Measurements from ENCODE around the gene KDM6B. TPM values are rescaled to one million over a fixed set of nuclear protein-coding genes. Genes with fewer than 3 reads are reported as not detected.

Gene KDM6B
- polyA plus RNA-seq, 1 donor from 2014 or later: 2.5 TPM

DNA sequence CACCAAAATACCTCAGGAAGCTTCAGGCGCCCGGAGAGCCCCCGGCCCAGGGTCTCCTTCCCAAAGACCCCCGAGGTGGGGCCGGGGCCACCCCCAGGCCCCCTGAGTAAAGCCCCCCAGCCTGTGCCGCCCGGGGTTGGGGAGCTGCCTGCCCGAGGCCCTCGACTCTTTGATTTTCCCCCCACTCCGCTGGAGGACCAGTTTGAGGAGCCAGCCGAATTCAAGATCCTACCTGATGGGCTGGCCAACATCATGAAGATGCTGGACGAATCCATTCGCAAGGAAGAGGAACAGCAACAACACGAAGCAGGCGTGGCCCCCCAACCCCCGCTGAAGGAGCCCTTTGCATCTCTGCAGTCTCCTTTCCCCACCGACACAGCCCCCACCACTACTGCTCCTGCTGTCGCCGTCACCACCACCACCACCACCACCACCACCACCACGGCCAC lies 14.1 kb downstream of the KDM6B start:
- H3K9me2 ChIP-seq (ENCODE audit: insufficient read depth, low read length): no peaks in the 10 kb centered on the region
- H3F3A ChIP-seq (ENCODE audit: insufficient read depth, low read length, poor library complexity, severe bottlenecking): peaks cover 11% of the 10 kb centered on the region
- peaks cover 8% of the 10 kb centered on the region for H3K36me3 ChIP-seq (ENCODE audit: insufficient read depth, low read length)
- no peak overlapping the region for H3K4me2 ChIP-seq (ENCODE audit: low read length)
- no peak overlapping the region for H3K27ac ChIP-seq (ENCODE audit: low read length)
- H3K79me2 ChIP-seq (replicated peaks; ENCODE audit: insufficient read depth, low read length): peaks cover 31% of the 10 kb centered on the region
- no peak overlapping the region for H3K4me3 ChIP-seq (ENCODE audit: low read length)
- no peaks in the 10 kb centered on the region for H3K9me3 ChIP-seq (ENCODE audit: low read length)
- TF ChIP-seq MXI1 (conservative IDR thresholded peaks at IDR 0.05; ENCODE audit: poor library complexity, severe bottlenecking) (no peak), RAD21 (conservative IDR thresholded peaks at IDR 0.05) (no peak), CTCF (IDR thresholded peaks at IDR 0.05; ENCODE audit: poor library complexity, severe bottlenecking) (no peak), EP300 (conservative IDR thresholded peaks at IDR 0.05; ENCODE audit: poor library complexity, severe bottlenecking) (no peak), SMC3 (conservative IDR thresholded peaks at IDR 0.05; ENCODE audit: poor library complexity) (no peak)
- TF ChIP-seq, protein P1, sequence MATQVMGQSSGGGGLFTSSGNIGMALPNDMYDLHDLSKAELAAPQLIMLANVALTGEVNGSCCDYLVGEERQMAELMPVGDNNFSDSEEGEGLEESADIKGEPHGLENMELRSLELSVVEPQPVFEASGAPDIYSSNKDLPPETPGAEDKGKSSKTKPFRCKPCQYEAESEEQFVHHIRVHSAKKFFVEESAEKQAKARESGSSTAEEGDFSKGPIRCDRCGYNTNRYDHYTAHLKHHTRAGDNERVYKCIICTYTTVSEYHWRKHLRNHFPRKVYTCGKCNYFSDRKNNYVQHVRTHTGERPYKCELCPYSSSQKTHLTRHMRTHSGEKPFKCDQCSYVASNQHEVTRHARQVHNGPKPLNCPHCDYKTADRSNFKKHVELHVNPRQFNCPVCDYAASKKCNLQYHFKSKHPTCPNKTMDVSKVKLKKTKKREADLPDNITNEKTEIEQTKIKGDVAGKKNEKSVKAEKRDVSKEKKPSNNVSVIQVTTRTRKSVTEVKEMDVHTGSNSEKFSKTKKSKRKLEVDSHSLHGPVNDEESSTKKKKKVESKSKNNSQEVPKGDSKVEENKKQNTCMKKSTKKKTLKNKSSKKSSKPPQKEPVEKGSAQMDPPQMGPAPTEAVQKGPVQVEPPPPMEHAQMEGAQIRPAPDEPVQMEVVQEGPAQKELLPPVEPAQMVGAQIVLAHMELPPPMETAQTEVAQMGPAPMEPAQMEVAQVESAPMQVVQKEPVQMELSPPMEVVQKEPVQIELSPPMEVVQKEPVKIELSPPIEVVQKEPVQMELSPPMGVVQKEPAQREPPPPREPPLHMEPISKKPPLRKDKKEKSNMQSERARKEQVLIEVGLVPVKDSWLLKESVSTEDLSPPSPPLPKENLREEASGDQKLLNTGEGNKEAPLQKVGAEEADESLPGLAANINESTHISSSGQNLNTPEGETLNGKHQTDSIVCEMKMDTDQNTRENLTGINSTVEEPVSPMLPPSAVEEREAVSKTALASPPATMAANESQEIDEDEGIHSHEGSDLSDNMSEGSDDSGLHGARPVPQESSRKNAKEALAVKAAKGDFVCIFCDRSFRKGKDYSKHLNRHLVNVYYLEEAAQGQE (IDR thresholded peaks at IDR 0.05; ENCODE audit: borderline replicate concordance): no peak
- no peaks in the 10 kb centered on the region for H3K27me3 ChIP-seq (ENCODE audit: insufficient read depth, low read depth, low read length)
- no peak overlapping the region for H3K9ac ChIP-seq (ENCODE audit: low read length)
- peaks cover 79% of the 10 kb centered on the region for H4K20me1 ChIP-seq (ENCODE audit: insufficient read depth)
- no peak overlapping the region for H2AFZ ChIP-seq (ENCODE audit: low read depth, low read length)

- no peaks in the 10 kb centered on the region for H3K9me3 ChIP-seq (ENCODE audit: low read length)
- H3K27me3 ChIP-seq (ENCODE audit: insufficient read depth, low read depth, low read length): no peaks in the 10 kb centered on the region
- peaks cover 8% of the 10 kb centered on the region for H3K36me3 ChIP-seq (ENCODE audit: insufficient read depth, low read length)
- no peak overlapping the region for H3K27ac ChIP-seq (ENCODE audit: low read length)
- no peak overlapping the region for H3K9ac ChIP-seq (ENCODE audit: low read length)
- H4K20me1 ChIP-seq (ENCODE audit: insufficient read depth): peaks cover 73% of the 10 kb centered on the region
- peaks cover 11% of the 10 kb centered on the region for H3F3A ChIP-seq (ENCODE audit: insufficient read depth, low read length, poor library complexity, severe bottlenecking)
- H3K9me2 ChIP-seq (ENCODE audit: insufficient read depth, low read length): no peaks in the 10 kb centered on the region
- no peak overlapping the region for H2AFZ ChIP-seq (ENCODE audit: low read depth, low read length)
- TF ChIP-seq, protein P1 (IDR thresholded peaks at IDR 0.05; ENCODE audit: borderline replicate concordance): no peak
- TF ChIP-seq EZH2 (IDR thresholded peaks at IDR 0.05; ENCODE audit: borderline replicate concordance, insufficient read depth, low read length, poor library complexity, severe bottlenecking): no peak
- no peak for TF ChIP-seq POLR2AphosphoS5 (IDR thresholded peaks at IDR 0.05)
- no peak for TF ChIP-seq TAF1 (IDR thresholded peaks at IDR 0.05; ENCODE audit: low read depth)
- no peak for TF ChIP-seq SMC3 (conservative IDR thresholded peaks at IDR 0.05; ENCODE audit: poor library complexity)
- TF ChIP-seq RAD21 (conservative IDR thresholded peaks at IDR 0.05): no peak
- TF ChIP-seq CTCF (IDR thresholded peaks at IDR 0.05; ENCODE audit: poor library complexity, severe bottlenecking): no peak
- no peak for TF ChIP-seq EP300 (conservative IDR thresholded peaks at IDR 0.05; ENCODE audit: poor library complexity, severe bottlenecking)
- no peak for TF ChIP-seq MXI1 (conservative IDR thresholded peaks at IDR 0.05; ENCODE audit: poor library complexity, severe bottlenecking)
- H3K4me3 ChIP-seq (ENCODE audit: low read length): no peak overlapping the region
- no peak overlapping the region for H3K4me2 ChIP-seq (ENCODE audit: low read length)
- H3K79me2 ChIP-seq (replicated peaks; ENCODE audit: insufficient read depth, low read length): peaks cover 26% of the 10 kb centered on the region
Measured at GRCh38 chr17:7848739-7849129, 14.7 kb downstream of the KDM6B start.

All from neural cell (in vitro differentiated cells).